Measurements from ENCODE around the gene IRF2. TPM values are rescaled to one million over a fixed set of nuclear protein-coding genes. Genes with fewer than 3 reads are reported as not detected.

Gene IRF2
- total and polyA plus RNA-seq, 5 donors: 16.8 to 39.3 (median 28.3) TPM

- H3K27ac ChIP-seq (ENCODE audit: low read length): no peak overlapping the region
- peaks cover 12% of the 10 kb centered on the region for H3K4me1 ChIP-seq (ENCODE audit: control insufficient read depth, insufficient read depth, low read length)
- no peak overlapping the region for H3K4me3 ChIP-seq (ENCODE audit: low read length)
- H3K9me3 ChIP-seq (ENCODE audit: control insufficient read depth, low read length): no peaks in the 10 kb centered on the region
- intact Hi-C loops (cut with DNase I): no loop called here
- ATAC-seq (no peak), DNase-seq (no peak)
- H3K27me3 ChIP-seq (ENCODE audit: control insufficient read depth, insufficient read depth): no peaks in the 10 kb centered on the region
- WGBS: 48% methylated on average over 6 of the region's 6 CpGs
Measured at GRCh38 chr4:184397516-184398163, 76.7 kb downstream of the IRF2 start.

- H3K27ac ChIP-seq (ENCODE audit: low read length): no peak overlapping the region
- intact Hi-C loops (cut with DNase I): no loop called here
- 77% methylated on average over 15 of the region's 15 CpGs for WGBS
- no peaks in the 10 kb centered on the region for H3K9me3 ChIP-seq (ENCODE audit: control insufficient read depth, low read length)
- no peak overlapping the region for H3K4me3 ChIP-seq (ENCODE audit: low read length)
- H3K4me1 ChIP-seq (ENCODE audit: control insufficient read depth, insufficient read depth, low read length): peaks cover 10% of the 10 kb centered on the region
- ATAC-seq (no peak), DNase-seq (no peak)
- no peaks in the 10 kb centered on the region for H3K27me3 ChIP-seq (ENCODE audit: control insufficient read depth, insufficient read depth)
Measured at GRCh38 chr4:184396570-184397515, 77.5 kb downstream of the IRF2 start.

- Histone ChIP-seq H3K9me3 (ENCODE audit: control insufficient read depth, low read length) (no peaks in the 10 kb centered on the region), H3K27ac (ENCODE audit: low read length) (peak overlapping the region; percentile 25), H3K4me3 (ENCODE audit: low read length) (no peak overlapping the region), H3K4me1 (ENCODE audit: control insufficient read depth, insufficient read depth, low read length) (peaks cover 5% of the 10 kb centered on the region), H3K27me3 (ENCODE audit: control insufficient read depth, insufficient read depth) (no peaks in the 10 kb centered on the region)
- no peak for DNase-seq
- 96% methylated on average over 14 of the region's 14 CpGs for WGBS
- intact Hi-C loops (cut with DNase I): no loop called here
- ATAC-seq: no peak
Measured at GRCh38 chr4:184395971-184396391, 78.4 kb downstream of the IRF2 start.

- peak overlapping the region; percentile 25 for H3K27ac ChIP-seq (ENCODE audit: low read length)
- H3K4me3 ChIP-seq (ENCODE audit: low read length): no peak overlapping the region
- no peak for ATAC-seq
- intact Hi-C loops (cut with DNase I): no loop called here
- no peaks in the 10 kb centered on the region for H3K9me3 ChIP-seq (ENCODE audit: control insufficient read depth, low read length)
- 79% methylated on average over 7 of the region's 7 CpGs for WGBS
- peaks cover 7% of the 10 kb centered on the region for H3K4me1 ChIP-seq (ENCODE audit: control insufficient read depth, insufficient read depth, low read length)
- DNase-seq: no peak
- no peaks in the 10 kb centered on the region for H3K27me3 ChIP-seq (ENCODE audit: control insufficient read depth, insufficient read depth)
Measured at GRCh38 chr4:184395451-184395917, 78.9 kb downstream of the IRF2 start.

GRCh38 chr4:184392748-184393559 is 81.4 kb downstream of the IRF2 start:
- H3K27me3 ChIP-seq (ENCODE audit: control insufficient read depth, insufficient read depth): no peaks in the 10 kb centered on the region
- intact Hi-C loops (cut with DNase I): no loop called here
- H3K9me3 ChIP-seq (ENCODE audit: control insufficient read depth, low read length): no peaks in the 10 kb centered on the region
- DNase-seq (no peak), ATAC-seq (peak; percentile 66 to 73)
- peaks cover 11% of the 10 kb centered on the region for H3K4me1 ChIP-seq (ENCODE audit: control insufficient read depth, insufficient read depth, low read length)
- H3K27ac ChIP-seq (ENCODE audit: low read length): peak overlapping the region; percentile 62
- no peak overlapping the region for H3K4me3 ChIP-seq (ENCODE audit: low read length)
- WGBS: 76% methylated on average over 17 of the region's 17 CpGs

GRCh38 chr4:184392316-184392715 is 82.0 kb downstream of the IRF2 start:
- intact Hi-C loops (cut with DNase I): no loop called here
- Histone ChIP-seq H3K9me3 (ENCODE audit: control insufficient read depth, low read length) (no peaks in the 10 kb centered on the region), H3K4me3 (ENCODE audit: low read length) (no peak overlapping the region), H3K4me1 (ENCODE audit: control insufficient read depth, insufficient read depth, low read length) (peaks cover 11% of the 10 kb centered on the region), H3K27ac (ENCODE audit: low read length) (peak overlapping the region; percentile 62), H3K27me3 (ENCODE audit: control insufficient read depth, insufficient read depth) (no peaks in the 10 kb centered on the region)
- no peak for DNase-seq
- 86% methylated on average over 6 of the region's 6 CpGs for WGBS
- no peak for ATAC-seq

- no peaks in the 10 kb centered on the region for H3K27me3 ChIP-seq (ENCODE audit: control insufficient read depth, insufficient read depth)
- WGBS: 70% methylated on average over 24 of the region's 24 CpGs
- ATAC-seq (no peak), DNase-seq (no peak)
- H3K4me1 ChIP-seq (ENCODE audit: control insufficient read depth, insufficient read depth, low read length): peaks cover 25% of the 10 kb centered on the region
- intact Hi-C loops (cut with DNase I): loop anchor here in 2 of 4 donors (5.0 to 10.0 kb wide), 5 partner anchors 43 to 147 kb away; partner anchors contain the start of gene IRF2 (in 1 of the 2)
- H3K27ac ChIP-seq (ENCODE audit: low read length): no peak overlapping the region
- no peak overlapping the region for H3K4me3 ChIP-seq (ENCODE audit: low read length)
- no peaks in the 10 kb centered on the region for H3K9me3 ChIP-seq (ENCODE audit: control insufficient read depth, low read length)
Measured at GRCh38 chr4:184389978-184390900, 84.1 kb downstream of the IRF2 start.

GRCh38 chr4:184388106-184388505 is 86.2 kb downstream of the IRF2 start:
- 73% methylated on average over 6 of the region's 6 CpGs for WGBS
- Histone ChIP-seq H3K27ac (ENCODE audit: low read length) (peak overlapping the region; percentile 53), H3K4me3 (ENCODE audit: low read length) (no peak overlapping the region), H3K9me3 (ENCODE audit: control insufficient read depth, low read length) (no peaks in the 10 kb centered on the region), H3K27me3 (ENCODE audit: control insufficient read depth, insufficient read depth) (no peaks in the 10 kb centered on the region), H3K4me1 (ENCODE audit: control insufficient read depth, insufficient read depth, low read length) (peaks cover 35% of the 10 kb centered on the region)
- intact Hi-C loops (cut with DNase I): loop anchor here in 2 of 4 donors (5.0 to 10.0 kb wide), 5 partner anchors 41 to 149 kb away; partner anchors contain the start of gene IRF2 (in 1 of the 2)
- DNase-seq: no peak
- ATAC-seq: no peak

- no peak overlapping the region for H3K4me3 ChIP-seq (ENCODE audit: low read length)
- 70% methylated on average over 6 of the region's 6 CpGs for WGBS
- H3K27me3 ChIP-seq (ENCODE audit: control insufficient read depth, insufficient read depth): no peaks in the 10 kb centered on the region
- no peaks in the 10 kb centered on the region for H3K9me3 ChIP-seq (ENCODE audit: control insufficient read depth, low read length)
- peak overlapping the region; percentile 92 for H3K27ac ChIP-seq (ENCODE audit: low read length)
- H3K4me1 ChIP-seq (ENCODE audit: control insufficient read depth, insufficient read depth, low read length): peaks cover 37% of the 10 kb centered on the region
- no peak for DNase-seq
- ATAC-seq: no peak
- intact Hi-C loops (cut with DNase I): loop anchor here in 2 of 4 donors (5.0 to 10.0 kb wide), 5 partner anchors 40 to 150 kb away; partner anchors contain the start of gene IRF2 (in 1 of the 2)
Measured at GRCh38 chr4:184387351-184387750, 87.0 kb downstream of the IRF2 start.
